Cardiac fibroblast (primary cell): Measurements from ENCODE around the gene CPM.

Source experiments
- DNase-seq, 2 donors: peaks; one replicate each; pipeline versions ENCODE4 v3.0.0 to v3.0.0-alpha.2; 2010; ENCODE audit warnings: low read depth in 2 of 2
- H3K4me3 ChIP-seq, 2 donors: replicated peaks in 1 of 2; 1 replicate in 1 of 2; 2 replicates in 1 of 2; pipeline ENCODE4 v1.5.1; 2011; ENCODE audit warnings: low read depth in 2 of 2, low read length in 2 of 2, mild to moderate bottlenecking in 2 of 2, moderate library complexity in 1 of 2
- TF ChIP-seq, protein P1 (sequence below): IDR thresholded peaks from one replicate; pipeline ENCODE4 v1.5.1; 2011; ENCODE audit warnings: low read depth, mild to moderate bottlenecking, low read length, inconsistent platforms

The CPM gene

DNA sequence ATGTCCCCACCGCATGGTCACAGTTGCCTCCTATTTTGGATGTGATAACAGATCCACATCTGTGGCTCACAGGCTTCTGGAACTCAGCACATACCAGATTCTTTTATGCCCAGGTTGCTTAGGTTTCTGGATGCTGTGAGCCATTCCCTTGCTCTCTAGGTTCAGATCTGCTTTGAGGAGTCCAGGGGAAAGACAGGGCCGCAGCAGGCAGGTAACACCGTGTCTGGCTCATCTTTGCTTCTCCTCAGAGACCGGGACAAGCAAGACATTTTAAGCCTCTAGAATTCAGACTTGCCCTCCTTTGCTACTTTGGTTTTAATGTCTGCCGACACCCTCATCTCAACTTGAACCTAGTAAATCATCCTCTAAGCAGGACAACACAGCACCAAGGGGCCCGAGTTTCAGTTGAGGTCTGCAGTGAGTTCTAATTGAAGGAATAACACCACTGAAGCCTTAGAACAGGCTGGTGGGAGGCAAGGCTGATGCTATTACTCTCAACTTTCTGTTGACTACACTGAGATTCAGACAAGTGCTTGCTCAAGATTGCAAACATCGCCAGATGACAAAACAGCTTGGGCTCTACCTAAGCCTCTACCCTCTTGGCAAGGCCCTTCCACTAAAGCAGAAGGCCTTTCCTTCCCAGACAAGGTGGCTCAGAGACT lies 69.7 kb downstream of the CPM start:
- DNase-seq: no peak
- TF ChIP-seq, protein P1, sequence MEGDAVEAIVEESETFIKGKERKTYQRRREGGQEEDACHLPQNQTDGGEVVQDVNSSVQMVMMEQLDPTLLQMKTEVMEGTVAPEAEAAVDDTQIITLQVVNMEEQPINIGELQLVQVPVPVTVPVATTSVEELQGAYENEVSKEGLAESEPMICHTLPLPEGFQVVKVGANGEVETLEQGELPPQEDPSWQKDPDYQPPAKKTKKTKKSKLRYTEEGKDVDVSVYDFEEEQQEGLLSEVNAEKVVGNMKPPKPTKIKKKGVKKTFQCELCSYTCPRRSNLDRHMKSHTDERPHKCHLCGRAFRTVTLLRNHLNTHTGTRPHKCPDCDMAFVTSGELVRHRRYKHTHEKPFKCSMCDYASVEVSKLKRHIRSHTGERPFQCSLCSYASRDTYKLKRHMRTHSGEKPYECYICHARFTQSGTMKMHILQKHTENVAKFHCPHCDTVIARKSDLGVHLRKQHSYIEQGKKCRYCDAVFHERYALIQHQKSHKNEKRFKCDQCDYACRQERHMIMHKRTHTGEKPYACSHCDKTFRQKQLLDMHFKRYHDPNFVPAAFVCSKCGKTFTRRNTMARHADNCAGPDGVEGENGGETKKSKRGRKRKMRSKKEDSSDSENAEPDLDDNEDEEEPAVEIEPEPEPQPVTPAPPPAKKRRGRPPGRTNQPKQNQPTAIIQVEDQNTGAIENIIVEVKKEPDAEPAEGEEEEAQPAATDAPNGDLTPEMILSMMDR: no peak
- no peak overlapping the region for H3K4me3 ChIP-seq

DNA sequence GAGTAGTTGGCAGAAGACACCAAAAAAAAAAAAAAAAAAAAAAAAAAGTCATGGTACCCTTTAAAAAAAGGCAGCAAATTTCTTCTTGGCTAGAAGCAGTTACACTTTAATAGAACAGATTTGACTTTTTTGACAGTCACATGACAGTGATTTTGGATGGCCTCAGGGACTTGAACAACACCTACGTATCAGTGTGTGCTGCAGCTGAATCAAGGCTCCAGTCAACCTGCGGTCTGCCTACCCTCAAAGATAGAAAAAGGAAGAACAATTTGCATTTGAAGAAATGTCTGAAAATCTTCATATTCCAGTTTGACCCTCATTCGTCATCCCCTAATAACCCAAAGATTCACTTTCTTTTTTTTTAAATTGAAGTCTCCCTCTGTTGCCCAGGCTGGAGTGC lies 71.1 kb downstream of the CPM start:
- TF ChIP-seq, protein P1: no peak
- no peak for DNase-seq

DNA sequence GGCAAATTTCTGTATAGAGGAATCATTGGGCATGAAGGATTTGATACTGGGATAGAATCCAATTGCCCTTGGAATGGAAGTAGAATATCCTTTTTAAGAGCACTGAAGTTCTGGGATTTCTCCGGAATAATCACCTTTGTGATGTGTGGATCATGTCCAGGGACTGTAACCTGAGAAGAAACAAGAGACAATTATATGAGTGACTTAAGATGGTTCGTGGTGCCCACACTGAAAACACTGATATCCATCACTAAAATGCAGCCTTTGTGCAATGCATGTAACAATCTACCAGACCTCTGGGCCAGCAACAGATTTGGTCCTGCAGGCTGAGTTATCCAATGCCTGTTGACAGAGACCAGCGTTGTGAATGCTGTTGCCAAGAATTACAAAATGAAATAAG lies 76.5 kb downstream of the CPM start:
- no peak for DNase-seq
- H3K4me3 ChIP-seq: no peak overlapping the region
- TF ChIP-seq, protein P1: no peak

More for the DNA sequence above, 71.1 kb downstream of the CPM start:
- no peak overlapping the region for H3K4me3 ChIP-seq

DNA sequence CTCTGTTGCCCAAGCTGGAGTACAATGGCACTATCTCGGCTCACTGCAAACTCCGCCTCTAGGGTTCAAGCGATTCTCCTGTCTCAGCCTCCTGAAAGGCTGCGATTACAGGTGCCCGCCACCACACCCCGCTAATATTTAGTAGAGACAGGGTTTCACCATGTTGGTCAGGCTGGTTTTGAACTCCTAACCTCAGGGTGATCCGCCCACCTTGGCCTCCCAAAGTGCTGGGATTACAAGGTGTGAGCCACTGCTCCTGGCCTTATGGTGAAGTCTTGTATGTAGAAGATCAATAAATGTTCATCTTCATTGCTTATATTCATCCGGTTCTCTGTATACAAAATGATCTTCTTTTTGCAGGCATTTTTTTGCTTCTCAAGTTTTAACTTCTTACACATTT lies 77.2 kb downstream of the CPM start:
- H3K4me3 ChIP-seq: no peak overlapping the region
- no peak for DNase-seq
- TF ChIP-seq, protein P1: no peak

DNA sequence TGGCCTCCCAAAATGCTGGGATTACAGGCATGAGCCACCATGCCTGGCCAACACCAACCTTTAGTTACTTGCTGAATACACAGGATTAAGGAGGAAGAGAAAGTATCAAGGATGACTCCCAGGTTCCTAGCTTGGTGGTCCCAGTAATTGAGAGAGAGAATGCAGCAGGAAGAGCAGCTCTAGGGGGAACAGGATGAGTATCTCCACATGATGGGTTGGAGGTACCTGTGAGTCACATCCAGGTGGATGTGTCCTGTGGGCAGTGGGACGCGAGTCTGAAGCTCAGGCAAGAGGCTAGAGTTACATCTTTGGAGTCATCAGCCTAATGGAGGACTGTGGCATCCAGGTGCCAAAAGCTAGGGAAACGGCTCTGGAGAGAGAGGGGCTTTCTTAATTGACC lies 77.9 kb downstream of the CPM start:
- DNase-seq: no peak
- TF ChIP-seq, protein P1: no peak
- H3K4me3 ChIP-seq: no peak overlapping the region

DNA sequence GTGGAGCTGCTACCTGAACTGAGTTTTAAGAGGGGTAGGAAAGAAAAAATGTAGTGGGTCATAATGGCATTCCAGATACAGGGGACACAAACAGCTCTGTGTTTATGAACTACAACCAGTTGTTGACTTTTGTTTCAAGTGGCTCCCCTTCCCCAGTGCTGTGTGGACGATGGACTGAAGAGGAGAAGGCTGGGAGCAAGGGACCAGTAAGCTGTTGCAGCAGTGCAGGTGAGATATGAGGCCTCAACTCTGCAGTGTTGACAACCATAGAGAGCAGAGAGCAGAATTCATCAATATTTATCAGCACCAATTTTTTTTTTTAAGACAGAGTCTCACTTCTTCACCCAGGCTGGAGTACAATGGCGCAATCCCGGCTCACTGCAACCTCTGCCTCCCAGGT lies 78.4 kb downstream of the CPM start:
- no peak overlapping the region for H3K4me3 ChIP-seq
- no peak for DNase-seq
- TF ChIP-seq, protein P1: no peak

DNA sequence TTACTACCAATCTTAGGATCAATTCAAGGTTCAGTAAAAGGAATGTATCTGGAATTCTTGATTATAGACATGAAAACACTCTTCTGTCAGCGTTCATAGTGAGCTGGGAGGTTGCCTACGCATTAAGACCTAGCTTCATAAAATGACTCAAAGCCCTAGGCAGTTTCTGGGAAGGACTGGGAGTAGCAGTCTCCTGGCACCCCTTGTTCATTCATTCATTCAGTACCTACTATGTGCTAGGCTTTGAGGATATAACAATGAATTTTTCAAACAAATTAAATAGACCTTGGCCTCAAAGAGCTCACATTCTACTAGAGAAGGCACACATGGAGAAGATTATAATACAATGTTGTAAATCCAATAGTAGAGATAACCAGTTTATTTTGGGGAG lies 78.9 kb downstream of the CPM start:
- DNase-seq: no peak

More for the DNA sequence above, 78.9 kb downstream of the CPM start:
- no peak overlapping the region for H3K4me3 ChIP-seq
- TF ChIP-seq, protein P1: no peak
